HG03342 (cell line): Measurements from ENCODE around the gene CLASRP.

Experiments used
- ATAC-seq: cut with Tn5 transposase; IDR thresholded peaks from one replicate; pipeline ENCODE4 v1.9.1; 2021; ENCODE audit warnings: mild to moderate bottlenecking, moderate library complexity; ENCODE audit not compliant: unreplicated experiment

Gene CLASRP

DNA sequence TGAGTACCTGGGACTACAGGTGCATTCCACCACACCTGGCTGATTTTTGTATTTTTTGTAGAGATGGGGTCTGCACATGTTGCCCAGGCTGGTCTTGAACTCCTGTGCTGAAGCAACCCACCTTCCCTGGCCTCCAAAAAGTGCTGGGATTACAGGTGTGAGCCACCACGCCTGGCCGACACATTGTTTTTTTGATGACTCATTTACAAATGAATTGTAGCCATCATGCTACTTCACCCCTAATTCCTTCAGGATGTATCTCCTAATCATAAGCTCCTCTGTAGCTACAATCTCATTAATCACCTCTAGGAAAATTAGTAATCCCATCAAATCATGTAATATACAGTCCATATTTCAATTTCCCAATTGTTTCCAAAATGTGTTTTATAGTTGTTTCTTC is 19.7 kb upstream of the CLASRP start:
- no peak for ATAC-seq

- ATAC-seq: no peak
Observed at GRCh38 chr19:45020071-45020470, 18.8 kb upstream of the CLASRP start.

GRCh38 chr19:45021971-45022370 is 16.9 kb upstream of the CLASRP start:
- ATAC-seq: no peak

- ATAC-seq: no peak
Observed at GRCh38 chr19:45023048-45023447, 15.8 kb upstream of the CLASRP start.

GRCh38 chr19:45025264-45025663 is 13.6 kb upstream of the CLASRP start:
- ATAC-seq: no peak

- no peak for ATAC-seq
Observed at GRCh38 chr19:45027371-45027770, 11.5 kb upstream of the CLASRP start.

DNA sequence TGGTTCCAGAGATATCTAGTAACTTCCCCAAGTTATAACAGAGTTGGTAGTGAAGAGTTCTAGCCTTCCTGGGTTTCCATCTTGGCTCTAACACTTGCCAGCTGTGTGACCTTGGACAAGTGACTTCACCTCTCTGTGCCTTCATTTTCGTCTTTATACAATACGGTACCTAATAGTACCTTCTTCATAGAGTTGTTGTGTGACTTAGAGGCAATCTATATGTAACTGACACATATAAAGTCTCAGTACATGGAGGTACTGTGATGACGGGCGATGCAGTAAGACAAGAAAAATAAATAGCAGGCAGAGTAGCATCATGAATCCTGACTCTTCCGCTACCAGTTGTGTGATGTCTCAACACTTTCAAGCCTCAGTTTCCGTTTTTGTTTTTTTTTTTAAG is 8.0 kb upstream of the CLASRP start:
- no peak for ATAC-seq

- ATAC-seq: no peak
Observed at GRCh38 chr19:45032421-45032820, 6.4 kb upstream of the CLASRP start.

GRCh38 chr19:45035755-45036154 is 3.1 kb upstream of the CLASRP start:
- ATAC-seq: no peak

DNA sequence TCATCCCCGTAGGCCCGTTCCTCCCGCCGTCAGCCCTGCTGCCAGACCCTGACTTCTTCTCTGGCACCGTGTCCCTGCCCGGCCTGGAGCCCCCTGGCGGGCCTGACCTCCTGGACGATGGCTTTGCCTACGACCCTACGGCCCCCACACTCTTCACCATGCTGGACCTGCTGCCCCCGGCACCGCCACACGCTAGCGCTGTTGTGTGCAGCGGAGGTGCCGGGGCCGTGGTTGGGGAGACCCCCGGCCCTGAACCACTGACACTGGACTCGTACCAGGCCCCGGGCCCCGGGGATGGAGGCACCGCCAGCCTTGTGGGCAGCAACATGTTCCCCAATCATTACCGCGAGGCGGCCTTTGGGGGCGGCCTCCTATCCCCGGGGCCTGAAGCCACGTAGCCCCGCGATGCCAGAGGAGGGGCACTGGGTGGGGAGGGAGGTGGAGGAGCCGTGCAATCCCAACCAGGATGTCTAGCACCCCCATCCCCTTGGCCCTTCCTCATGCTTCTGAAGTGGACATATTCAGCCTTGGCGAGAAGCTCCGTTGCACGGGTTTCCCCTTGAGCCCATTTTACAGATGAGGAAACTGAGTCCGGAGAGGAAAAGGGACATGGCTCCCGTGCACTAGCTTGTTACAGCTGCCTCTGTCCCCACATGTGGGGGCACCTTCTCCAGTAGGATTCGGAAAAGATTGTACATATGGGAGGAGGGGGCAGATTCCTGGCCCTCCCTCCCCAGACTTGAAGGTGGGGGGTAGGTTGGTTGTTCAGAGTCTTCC is 1.3 kb upstream of the CLASRP start:
- ATAC-seq: no peak

DNA sequence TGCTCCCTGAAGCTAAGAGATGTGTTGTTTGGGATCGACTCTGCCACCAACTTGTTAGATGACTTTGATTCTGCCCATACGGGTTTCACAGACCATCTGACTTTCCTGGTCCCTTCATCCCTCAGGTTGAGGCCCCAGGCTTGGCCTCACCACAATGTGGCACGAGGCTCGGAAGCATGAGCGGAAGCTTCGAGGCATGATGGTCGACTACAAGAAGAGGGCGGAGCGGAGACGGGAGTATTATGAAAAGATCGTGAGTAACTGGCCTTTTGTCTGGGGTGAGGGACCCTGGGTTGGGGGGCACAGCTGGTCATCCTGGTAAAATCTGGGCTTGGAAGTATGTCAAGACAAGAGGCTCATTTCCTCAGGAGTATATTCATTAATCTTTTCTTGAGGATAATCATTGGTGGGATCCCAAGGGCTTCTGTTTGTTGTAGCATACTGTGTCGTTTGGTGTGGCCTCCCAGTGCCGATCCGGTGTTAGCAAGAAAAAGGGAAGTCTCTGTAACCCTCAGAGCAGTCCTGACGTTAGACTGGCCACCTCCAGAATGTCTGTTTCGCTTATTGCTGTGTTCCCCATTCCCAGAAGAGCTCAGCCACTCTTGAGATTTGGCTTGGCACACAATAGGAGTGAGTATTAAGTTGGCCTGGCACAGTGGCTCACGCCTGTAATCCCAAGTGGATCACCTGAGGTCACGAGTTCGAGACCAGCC is 1.4 kb downstream of the CLASRP start:
- ATAC-seq: no peak

GRCh38 chr19:45041125-45041524 is 2.3 kb downstream of the CLASRP start:
- ATAC-seq: no peak

- ATAC-seq: no peak
Observed at GRCh38 chr19:45045671-45046353, 7.0 kb downstream of the CLASRP start.

GRCh38 chr19:45046355-45046754 is 7.5 kb downstream of the CLASRP start:
- ATAC-seq: no peak

GRCh38 chr19:45047188-45047797 is 8.4 kb downstream of the CLASRP start:
- ATAC-seq: peak; percentile 56

DNA sequence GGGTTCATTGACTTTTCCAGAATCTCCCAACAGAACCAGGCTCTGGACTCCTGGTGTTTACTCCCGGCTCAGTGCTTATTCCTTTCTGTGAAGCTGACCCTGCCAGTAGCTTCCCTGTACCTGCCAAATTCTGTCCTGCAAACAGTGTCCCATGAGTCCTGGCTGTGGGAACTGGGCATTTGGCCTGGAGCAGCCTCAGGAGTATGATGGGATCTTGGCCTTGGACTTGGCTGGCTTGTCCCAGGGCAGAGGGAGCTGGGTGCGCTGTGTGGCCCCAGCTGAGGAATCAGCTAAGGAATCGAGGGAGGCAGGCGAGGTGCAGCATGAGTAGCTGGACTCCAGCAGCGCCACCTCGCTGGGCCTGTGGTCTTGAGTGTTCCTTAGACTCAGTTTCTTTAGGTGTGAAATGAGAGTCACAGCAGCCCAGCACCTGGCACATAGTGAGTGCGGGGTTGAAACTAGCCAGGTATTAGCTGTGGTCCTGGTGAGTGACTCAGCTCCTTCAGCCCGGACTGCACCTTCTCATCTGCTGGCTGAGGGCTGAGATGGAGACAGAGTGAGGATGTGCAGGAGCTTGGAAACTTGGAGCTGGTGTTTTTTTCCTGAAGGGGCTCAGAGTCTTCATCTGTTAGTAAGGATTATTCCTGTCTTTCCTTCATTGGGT is 10.4 kb downstream of the CLASRP start:
- no peak for ATAC-seq

DNA sequence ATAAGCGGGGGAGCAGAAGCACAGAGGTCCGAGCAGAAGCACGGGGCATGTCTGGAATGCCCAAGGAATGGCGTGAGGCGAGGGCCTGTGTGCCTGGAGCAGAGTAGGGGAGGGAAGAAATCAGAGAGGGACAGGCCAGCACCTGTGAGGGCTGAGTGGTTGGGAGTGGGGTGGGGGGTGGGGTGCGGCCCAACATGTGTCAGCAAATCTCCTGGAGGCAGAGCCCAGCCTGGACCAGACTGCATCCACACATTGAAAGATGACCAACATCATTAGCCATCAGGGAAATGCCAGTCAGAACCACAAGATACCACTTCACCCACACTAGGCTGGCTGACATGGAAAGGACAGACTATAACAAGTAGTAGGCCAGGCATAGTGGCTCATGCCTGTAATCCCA is 11.2 kb downstream of the CLASRP start:
- no peak for ATAC-seq

DNA sequence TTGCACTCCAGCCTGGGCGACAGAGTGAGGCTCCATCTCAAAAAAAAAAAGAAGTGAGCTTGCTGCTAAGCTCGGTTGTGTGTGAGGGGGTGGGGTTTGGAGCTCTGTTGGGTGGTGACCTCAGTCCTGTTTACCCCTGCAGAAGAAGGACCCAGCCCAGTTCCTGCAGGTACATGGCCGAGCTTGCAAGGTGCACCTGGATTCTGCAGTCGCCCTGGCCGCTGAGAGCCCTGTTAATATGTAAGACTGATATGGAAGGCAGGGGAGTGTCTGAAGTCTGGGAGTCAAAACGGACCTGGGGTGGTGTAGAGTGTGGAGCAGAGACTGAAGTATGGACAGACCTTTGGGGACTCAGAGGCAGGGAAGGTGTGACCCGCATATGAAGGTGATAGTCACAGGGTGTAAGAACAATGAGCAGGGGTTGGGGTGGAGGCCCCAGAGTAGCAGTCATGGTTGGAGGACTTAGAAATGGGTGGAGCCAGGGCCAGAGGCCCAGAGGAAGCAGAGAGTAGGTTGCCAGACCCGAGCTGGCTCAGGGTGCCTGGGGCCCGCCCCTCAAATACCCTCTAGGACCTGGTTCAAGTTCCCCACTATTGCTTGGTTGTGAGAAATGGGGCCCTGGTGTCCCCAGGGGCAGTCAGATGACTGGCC is 13.2 kb downstream of the CLASRP start:
- ATAC-seq: peak; percentile 53

DNA sequence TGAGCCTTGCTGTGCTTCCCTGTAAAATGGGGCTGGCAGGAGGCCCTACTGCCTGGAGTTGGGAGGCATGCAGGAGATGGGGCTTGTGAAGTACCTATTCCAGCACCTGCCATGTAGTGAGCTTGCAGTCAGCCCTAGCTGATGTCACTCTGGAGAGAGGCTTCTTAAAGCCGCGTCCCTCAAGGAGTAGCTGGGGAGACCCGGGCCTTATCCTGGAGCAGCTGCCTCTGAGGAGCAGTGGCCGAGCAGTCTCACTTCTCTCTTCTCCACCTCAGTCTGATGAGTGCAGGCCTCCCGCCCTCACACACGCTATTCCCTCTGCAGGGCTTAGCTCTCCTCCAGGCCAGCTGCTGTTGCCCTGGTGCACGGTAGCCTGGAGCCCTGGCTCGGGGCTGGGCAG is 18.0 kb downstream of the CLASRP start:
- ATAC-seq: no peak

DNA sequence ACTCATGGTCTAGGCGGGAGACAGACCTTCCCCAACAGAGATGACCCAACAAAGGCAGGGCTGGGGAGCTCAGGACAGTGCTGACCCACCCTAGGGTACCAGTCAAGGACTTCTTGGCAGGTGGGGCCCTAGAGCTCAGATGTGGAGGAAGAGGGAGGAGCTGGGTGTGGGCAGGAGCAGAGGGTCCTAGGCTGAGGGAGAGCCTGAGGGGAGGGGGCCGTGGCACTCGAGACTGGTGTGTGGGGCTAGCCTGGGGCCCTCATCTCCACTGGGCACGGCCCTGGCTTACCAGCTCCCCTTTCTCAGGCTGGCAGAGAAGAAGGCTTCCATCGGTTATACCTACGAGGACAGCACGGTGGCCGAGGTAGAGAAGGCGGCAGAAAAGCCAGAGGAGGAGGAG is 18.6 kb downstream of the CLASRP start:
- ATAC-seq: no peak
